Left kidney (tissue), 2 donors: Measurements from ENCODE around the gene ERFL. TPM values are rescaled to one million over a fixed set of nuclear protein-coding genes. Genes with fewer than 3 reads are reported as not detected.

Experiments
- DNase-seq: peaks from one replicate; pipeline ENCODE4 v3.0.0-alpha.2; 2013
- polyA plus RNA-seq: library from polyadenylated mRNA; unstranded; fragments of 120-200 nt; gene quantifications from one replicate; pipeline ENCODE4 v1.2.1, GENCODE V29; 2013; ENCODE audit not compliant: insufficient read length

Gene ERFL
- polyA plus RNA-seq, 1 donor = 0.15 TPM

GRCh38 chr19:41859618-41860418, 68.4 kb downstream of the ERFL start, which contains the start of gene RPS19:
RPS19 (plus strand) TSS chr19:41860255; CDS start chr19:41860775, 520 bp downstream.
- peak; percentile 99 for DNase-seq

- no peak for DNase-seq
Observed at GRCh38 chr19:41859213-41859617, 69.0 kb downstream of the ERFL start.

Other genes with a start within 250 kb of the ERFL start
- not detected for gene CEACAM7, start 240.2 kb downstream of the ERFL start, polyA plus RNA-seq
- 0.08 TPM for gene CEACAM5, start 219.8 kb downstream of the ERFL start, polyA plus RNA-seq
- not detected for gene CEACAM6, start 172.9 kb downstream of the ERFL start, polyA plus RNA-seq
- gene CEACAM3, start 131.9 kb downstream of the ERFL start, polyA plus RNA-seq = not detected
- not detected for gene LYPD4, start 83.8 kb downstream of the ERFL start, polyA plus RNA-seq
- gene DMRTC2, start 83.4 kb downstream of the ERFL start, polyA plus RNA-seq = not detected
- 1,139 TPM for gene RPS19, start 68.2 kb downstream of the ERFL start, polyA plus RNA-seq
- gene CD79A, start 51.2 kb downstream of the ERFL start, polyA plus RNA-seq = 0.40 TPM
- 45.2 TPM for gene ARHGEF1, start 45.3 kb downstream of the ERFL start, polyA plus RNA-seq
- gene RABAC1, start 30.9 kb upstream of the ERFL start, polyA plus RNA-seq = 45.4 TPM
- gene ATP1A3, start 65.8 kb upstream of the ERFL start, polyA plus RNA-seq = 0.65 TPM
- gene GRIK5, start 141.8 kb upstream of the ERFL start, polyA plus RNA-seq = 26.3 TPM
- gene ZNF574, start 147.7 kb upstream of the ERFL start, polyA plus RNA-seq = 12.0 TPM
- 0.70 TPM for gene POU2F2, start 204.0 kb upstream of the ERFL start, polyA plus RNA-seq